SK-N-SH treated with all-trans-retinoic acid at 6 μM for 48 hours (cell line): Measurements from ENCODE around the gene UQCRC1.

Experiments used
- CREB5 ChIP-seq: fragments of 250-450 bp; sonication (Bioruptor Pico); IDR thresholded peaks from 2 replicates; pipeline ENCODE4 v1.5.1; 2020; ENCODE audit warnings: low read depth, mild to moderate bottlenecking, moderate library complexity
- CSDC2 ChIP-seq: fragments of 250-450 bp; sonication (Bioruptor Pico); IDR thresholded peaks from 2 replicates; pipeline ENCODE4 v1.5.0; 2020; ENCODE audit warnings: mild to moderate bottlenecking, moderate library complexity
- OSR1 ChIP-seq: fragments of 250-450 bp; sonication (Bioruptor Pico); IDR thresholded peaks from 2 replicates; pipeline ENCODE4 v1.8.0; 2022; ENCODE audit warnings: moderate library complexity, mild to moderate bottlenecking, inconsistent platforms
- POU6F1 ChIP-seq: fragments of 250-450 bp; sonication (Bioruptor Pico); IDR thresholded peaks from 2 replicates; pipeline ENCODE4 v1.8.0; 2021; ENCODE audit warnings: low read depth, mild to moderate bottlenecking, moderate library complexity, borderline replicate concordance
- TOX ChIP-seq: fragments of 250-450 bp; sonication (Bioruptor Pico); IDR thresholded peaks from 2 replicates; pipeline ENCODE4 v1.8.0; 2021; ENCODE audit warnings: mild to moderate bottlenecking, moderate library complexity, borderline replicate concordance
- ZC3H10 ChIP-seq: fragments of 250-450 bp; sonication (Bioruptor Pico); IDR thresholded peaks from 2 replicates; pipeline ENCODE4 v1.5.1; 2021; ENCODE audit warnings: mild to moderate bottlenecking, moderate library complexity

- TF ChIP-seq POU6F1 (no peak), OSR1 (CRISPR knock-in tag) (no peak), ZC3H10 (CRISPR knock-in tag) (no peak), TOX (CRISPR knock-in tag) (no peak), CSDC2 (CRISPR knock-in tag) (no peak), CREB5 (CRISPR knock-in tag) (no peak)
Measured at GRCh38 chr3:48584836-48585235, 24.6 kb downstream of the UQCRC1 start.
